ENCODE measurements around the gene ZNF646. TPM values are rescaled to one million over a fixed set of nuclear protein-coding genes. Genes with fewer than 3 reads are reported as not detected.

Gene ZNF646
- polyA plus RNA-seq, 3 donors: 0.46 to 6.5 (median 3.0) TPM

- Mint-ChIP-seq H3K27me3 (ENCODE audit: low read depth in 3 of 3) (peaks cover 0 to 2% (median 1%) of the 10 kb centered on the region in 3 donors), H3K27ac (peak overlapping the region; percentile 95 to 99 (median 97)), H3K36me3 (peaks cover 38 to 44% of the 10 kb centered on the region in 2 donors), H3K4me3 (peak overlapping the region; percentile 90 to 97), H3K4me1 (peaks cover 42% of the 10 kb centered on the region), H3K9me3 (no peaks in the 10 kb centered on the region)
- H3K4me3 ChIP-seq (replicated peaks in 1 of 3; ENCODE audit: low read depth in 2 of 3, low read length in 3 of 3): peak overlapping the region; percentile 92 to 98 (median 97)
- peak overlapping the region; percentile 99 for H3K4me2 ChIP-seq (replicated peaks; ENCODE audit: extremely low read depth, low read length, poor library complexity, severe bottlenecking)
- H3K27me3 ChIP-seq (ENCODE audit: control insufficient read depth in 2 of 2, insufficient read depth in 2 of 2, low read length in 2 of 2): no peaks in the 10 kb centered on the region
- peaks cover 60% of the 10 kb centered on the region for H4K20me1 ChIP-seq (ENCODE audit: insufficient read depth, low read length)
- H3K9me3 ChIP-seq (replicated peaks in 1 of 2; ENCODE audit: control insufficient read depth in 1 of 2, insufficient read depth in 1 of 2, low read length in 2 of 2): no peaks in the 10 kb centered on the region
- intact Hi-C loops (cut with micrococcal nuclease): loop anchor here (1.0 to 2.0 kb wide), 3 partner anchors 20 to 41 kb away; partner anchors contain the start of genes STX4 (in 1 of the 2) and VKORC1 (in 1 of the 2)
- H3K27ac ChIP-seq (ENCODE audit: low read depth in 1 of 2, low read length in 2 of 2): peak overlapping the region; percentile 97 to 100
- no peak for TF ChIP-seq CTCF (IDR thresholded peaks at IDR 0.05)
- H3K4me1 ChIP-seq (ENCODE audit: control insufficient read depth in 1 of 2, insufficient read depth in 2 of 2, low read length in 2 of 2): peaks cover 36 to 42% of the 10 kb centered on the region in 2 donors
- peaks cover 37 to 39% of the 10 kb centered on the region in 2 donors for H3K36me3 ChIP-seq (replicated peaks in 1 of 2; ENCODE audit: control insufficient read depth in 1 of 2, insufficient read depth in 2 of 2, low read length in 2 of 2)
- 0% methylated on average over 5 of the region's 7 CpGs for WGBS (ENCODE audit: insufficient coverage)
- H2AFZ ChIP-seq (ENCODE audit: insufficient read depth, low read depth, low read length, poor library complexity, severe bottlenecking): peak overlapping the region; percentile 83
- peak overlapping the region; percentile 96 for H3K9ac ChIP-seq (ENCODE audit: insufficient read depth, low read length, poor library complexity, severe bottlenecking)
- DNase-seq: peak in 2 of 3 donors; percentile 42 to 57
- peaks cover 84% of the 10 kb centered on the region for H3K79me2 ChIP-seq (ENCODE audit: insufficient read depth, low read length)
Observed at GRCh38 chr16:31074814-31075183, 577 bp downstream of the ZNF646 start.

GRCh38 chr16:31076319-31076718 lies 2.1 kb downstream of the ZNF646 start:
- Histone ChIP-seq H3K4me3 (replicated peaks in 1 of 3; ENCODE audit: low read depth in 2 of 3, low read length in 3 of 3) (no peak overlapping the region), H3K9me3 (replicated peaks in 1 of 2; ENCODE audit: control insufficient read depth in 1 of 2, insufficient read depth in 1 of 2, low read length in 2 of 2) (no peaks in the 10 kb centered on the region), H4K20me1 (ENCODE audit: insufficient read depth, low read length) (peaks cover 75% of the 10 kb centered on the region), H3K27ac (ENCODE audit: low read depth in 1 of 2, low read length in 2 of 2) (peak overlapping the region in 1 of 2 donors; percentile 50), H3K27me3 (ENCODE audit: control insufficient read depth in 2 of 2, insufficient read depth in 2 of 2, low read length in 2 of 2) (no peaks in the 10 kb centered on the region), H3K79me2 (ENCODE audit: insufficient read depth, low read length) (peaks cover 92% of the 10 kb centered on the region), H3K4me1 (ENCODE audit: control insufficient read depth in 1 of 2, insufficient read depth in 2 of 2, low read length in 2 of 2) (peaks cover 36 to 44% of the 10 kb centered on the region in 2 donors), H3K9ac (ENCODE audit: insufficient read depth, low read length, poor library complexity, severe bottlenecking) (no peak overlapping the region), H3K36me3 (replicated peaks in 1 of 2; ENCODE audit: control insufficient read depth in 1 of 2, insufficient read depth in 2 of 2, low read length in 2 of 2) (peaks cover 52 to 54% of the 10 kb centered on the region in 2 donors), H3K4me2 (replicated peaks; ENCODE audit: extremely low read depth, low read length, poor library complexity, severe bottlenecking) (no peak overlapping the region), H2AFZ (ENCODE audit: insufficient read depth, low read depth, low read length, poor library complexity, severe bottlenecking) (no peak overlapping the region)
- no peak for TF ChIP-seq CTCF (IDR thresholded peaks at IDR 0.05)
- intact Hi-C loops (cut with micrococcal nuclease): no loop called here
- no peak for DNase-seq
- Mint-ChIP-seq H3K4me1 (peaks cover 44% of the 10 kb centered on the region), H3K36me3 (peaks cover 50 to 59% of the 10 kb centered on the region in 2 donors), H3K27ac (peak overlapping the region in 4 of 7 donors; percentile 42 to 70 (median 58)), H3K27me3 (ENCODE audit: low read depth in 3 of 3) (peaks cover 0 to 2% (median 1%) of the 10 kb centered on the region in 3 donors), H3K4me3 (peak overlapping the region in 1 of 2 donors; percentile 37), H3K9me3 (no peaks in the 10 kb centered on the region)
- WGBS (ENCODE audit: insufficient coverage): 87% methylated on average over 16 of the region's 16 CpGs
